Measurements from ENCODE around the gene GANC.
"Not testable (repeated sequence)": the region's sequence is repeated elsewhere in the genome, so short reads cannot be mapped to it uniquely, and the experiment has no call there.

Gene GANC, protein sequence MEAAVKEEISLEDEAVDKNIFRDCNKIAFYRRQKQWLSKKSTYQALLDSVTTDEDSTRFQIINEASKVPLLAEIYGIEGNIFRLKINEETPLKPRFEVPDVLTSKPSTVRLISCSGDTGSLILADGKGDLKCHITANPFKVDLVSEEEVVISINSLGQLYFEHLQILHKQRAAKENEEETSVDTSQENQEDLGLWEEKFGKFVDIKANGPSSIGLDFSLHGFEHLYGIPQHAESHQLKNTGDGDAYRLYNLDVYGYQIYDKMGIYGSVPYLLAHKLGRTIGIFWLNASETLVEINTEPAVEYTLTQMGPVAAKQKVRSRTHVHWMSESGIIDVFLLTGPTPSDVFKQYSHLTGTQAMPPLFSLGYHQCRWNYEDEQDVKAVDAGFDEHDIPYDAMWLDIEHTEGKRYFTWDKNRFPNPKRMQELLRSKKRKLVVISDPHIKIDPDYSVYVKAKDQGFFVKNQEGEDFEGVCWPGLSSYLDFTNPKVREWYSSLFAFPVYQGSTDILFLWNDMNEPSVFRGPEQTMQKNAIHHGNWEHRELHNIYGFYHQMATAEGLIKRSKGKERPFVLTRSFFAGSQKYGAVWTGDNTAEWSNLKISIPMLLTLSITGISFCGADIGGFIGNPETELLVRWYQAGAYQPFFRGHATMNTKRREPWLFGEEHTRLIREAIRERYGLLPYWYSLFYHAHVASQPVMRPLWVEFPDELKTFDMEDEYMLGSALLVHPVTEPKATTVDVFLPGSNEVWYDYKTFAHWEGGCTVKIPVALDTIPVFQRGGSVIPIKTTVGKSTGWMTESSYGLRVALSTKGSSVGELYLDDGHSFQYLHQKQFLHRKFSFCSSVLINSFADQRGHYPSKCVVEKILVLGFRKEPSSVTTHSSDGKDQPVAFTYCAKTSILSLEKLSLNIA (N-terminal part only)

GRCh38 chr15:42272939-42273899, at the start of gene GANC, which contains the start of gene TMEM87A:
GANC (plus strand) TSS chr15:42273201; CDS start chr15:42274482, 1,281 bp downstream.
TMEM87A (minus strand) TSS chr15:42273433; CDS start chr15:42273398, 35 bp downstream.
- no peaks in the 10 kb centered on the region for H3K36me3 ChIP-seq (ENCODE audit: insufficient read depth, low read length)
- H2AFZ ChIP-seq (ENCODE audit: low read length): peak within 1 kb of the TSS; percentile 85
- no peaks in the 10 kb centered on the region for H3K27me3 ChIP-seq (ENCODE audit: insufficient read depth, low read length, poor library complexity, severe bottlenecking)
- peak within 1 kb of the TSS; percentile 92 for H3K9ac ChIP-seq (ENCODE audit: low read depth, low read length, poor library complexity, severe bottlenecking)
- peak within 1 kb of the TSS; percentile 90 for H3K4me2 ChIP-seq (ENCODE audit: low read depth, low read length, poor library complexity, severe bottlenecking)
- H3F3A ChIP-seq (ENCODE audit: low read depth): no peaks in the 10 kb centered on the region
- H3K9me2 ChIP-seq (replicated peaks; ENCODE audit: low read depth, low read length): no peaks in the 10 kb centered on the region
- TF ChIP-seq EZH2phosphoT487 (IDR thresholded peaks at IDR 0.05; ENCODE audit: borderline replicate concordance): no peak
- TF ChIP-seq, protein P1, sequence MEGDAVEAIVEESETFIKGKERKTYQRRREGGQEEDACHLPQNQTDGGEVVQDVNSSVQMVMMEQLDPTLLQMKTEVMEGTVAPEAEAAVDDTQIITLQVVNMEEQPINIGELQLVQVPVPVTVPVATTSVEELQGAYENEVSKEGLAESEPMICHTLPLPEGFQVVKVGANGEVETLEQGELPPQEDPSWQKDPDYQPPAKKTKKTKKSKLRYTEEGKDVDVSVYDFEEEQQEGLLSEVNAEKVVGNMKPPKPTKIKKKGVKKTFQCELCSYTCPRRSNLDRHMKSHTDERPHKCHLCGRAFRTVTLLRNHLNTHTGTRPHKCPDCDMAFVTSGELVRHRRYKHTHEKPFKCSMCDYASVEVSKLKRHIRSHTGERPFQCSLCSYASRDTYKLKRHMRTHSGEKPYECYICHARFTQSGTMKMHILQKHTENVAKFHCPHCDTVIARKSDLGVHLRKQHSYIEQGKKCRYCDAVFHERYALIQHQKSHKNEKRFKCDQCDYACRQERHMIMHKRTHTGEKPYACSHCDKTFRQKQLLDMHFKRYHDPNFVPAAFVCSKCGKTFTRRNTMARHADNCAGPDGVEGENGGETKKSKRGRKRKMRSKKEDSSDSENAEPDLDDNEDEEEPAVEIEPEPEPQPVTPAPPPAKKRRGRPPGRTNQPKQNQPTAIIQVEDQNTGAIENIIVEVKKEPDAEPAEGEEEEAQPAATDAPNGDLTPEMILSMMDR (conservative IDR thresholded peaks at IDR 0.05; ENCODE audit: low read length): no peak
- H3K4me1 ChIP-seq (ENCODE audit: insufficient read depth, low read length, poor library complexity, severe bottlenecking): peaks cover 54% of the 10 kb centered on the region
- peaks cover 30% of the 10 kb centered on the region for H4K20me1 ChIP-seq (ENCODE audit: insufficient read depth, low read length, poor library complexity, severe bottlenecking)
- no peaks in the 10 kb centered on the region for H3K9me3 ChIP-seq (ENCODE audit: insufficient read depth, low read depth, low read length)
- H3K4me3 ChIP-seq (ENCODE audit: low read length, poor library complexity, severe bottlenecking): peak within 1 kb of the TSS; percentile 88
- peaks cover 59% of the 10 kb centered on the region for H3K79me2 ChIP-seq (ENCODE audit: insufficient read depth, low read length)

GRCh38 chr15:42226648-42227047, 46.4 kb upstream of the GANC start:
- H3K27me3 ChIP-seq (ENCODE audit: insufficient read depth, low read length, poor library complexity, severe bottlenecking): no peaks in the 10 kb centered on the region
- H3K79me2 ChIP-seq (ENCODE audit: insufficient read depth, low read length): no peaks in the 10 kb centered on the region
- H3K4me2 ChIP-seq (ENCODE audit: low read depth, low read length, poor library complexity, severe bottlenecking): no peak overlapping the region
- peaks cover 75% of the 10 kb centered on the region for H3K36me3 ChIP-seq (ENCODE audit: insufficient read depth, low read length)
- H3F3A ChIP-seq (ENCODE audit: low read depth): no peaks in the 10 kb centered on the region
- no peak overlapping the region for H3K9ac ChIP-seq (ENCODE audit: low read depth, low read length, poor library complexity, severe bottlenecking)
- H3K4me1 ChIP-seq (ENCODE audit: insufficient read depth, low read length, poor library complexity, severe bottlenecking): no peaks in the 10 kb centered on the region
- no peak overlapping the region for H2AFZ ChIP-seq (ENCODE audit: low read length)
- no peaks in the 10 kb centered on the region for H3K9me2 ChIP-seq (replicated peaks; ENCODE audit: low read depth, low read length)
- H3K9me3 ChIP-seq (ENCODE audit: insufficient read depth, low read depth, low read length): no peaks in the 10 kb centered on the region
- H3K4me3 ChIP-seq (ENCODE audit: low read length, poor library complexity, severe bottlenecking): no peak overlapping the region
- TF ChIP-seq, protein P1 (conservative IDR thresholded peaks at IDR 0.05; ENCODE audit: low read length): no peak
- no peak for TF ChIP-seq EZH2phosphoT487 (IDR thresholded peaks at IDR 0.05; ENCODE audit: borderline replicate concordance)
- H4K20me1 ChIP-seq (ENCODE audit: insufficient read depth, low read length, poor library complexity, severe bottlenecking): no peaks in the 10 kb centered on the region

DNA sequence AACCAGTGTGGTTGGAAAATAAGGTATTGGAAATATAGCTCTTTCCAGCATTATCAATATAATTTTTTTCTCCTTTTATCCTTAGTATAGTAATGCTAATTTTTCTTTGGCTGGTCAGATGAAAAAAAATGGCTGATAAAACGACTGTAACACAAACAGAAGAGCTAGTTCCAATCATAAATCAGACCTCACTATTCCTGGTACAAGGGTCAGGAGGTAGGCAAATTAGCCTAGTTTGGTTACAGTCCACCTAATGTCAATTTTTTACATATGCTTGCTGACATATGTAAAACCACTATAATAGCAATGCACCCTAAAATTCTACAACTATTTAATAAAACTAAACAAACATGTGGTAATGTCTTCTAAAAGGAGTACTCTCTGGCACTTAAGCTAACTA, 45.0 kb upstream of the GANC start:
- Histone ChIP-seq H3K79me2 (ENCODE audit: insufficient read depth, low read length) (no peaks in the 10 kb centered on the region), H3K27me3 (ENCODE audit: insufficient read depth, low read length, poor library complexity, severe bottlenecking) (no peaks in the 10 kb centered on the region), H3K9me3 (ENCODE audit: insufficient read depth, low read depth, low read length) (no peaks in the 10 kb centered on the region), H4K20me1 (ENCODE audit: insufficient read depth, low read length, poor library complexity, severe bottlenecking) (no peaks in the 10 kb centered on the region), H3K9me2 (replicated peaks; ENCODE audit: low read depth, low read length) (no peaks in the 10 kb centered on the region), H3K9ac (ENCODE audit: low read depth, low read length, poor library complexity, severe bottlenecking) (no peak overlapping the region), H3K4me1 (ENCODE audit: insufficient read depth, low read length, poor library complexity, severe bottlenecking) (no peaks in the 10 kb centered on the region), H3K4me3 (ENCODE audit: low read length, poor library complexity, severe bottlenecking) (no peak overlapping the region), H3F3A (ENCODE audit: low read depth) (no peaks in the 10 kb centered on the region), H3K36me3 (ENCODE audit: insufficient read depth, low read length) (peaks cover 87% of the 10 kb centered on the region), H3K4me2 (ENCODE audit: low read depth, low read length, poor library complexity, severe bottlenecking) (no peak overlapping the region), H2AFZ (ENCODE audit: low read length) (no peak overlapping the region)
- no peak for TF ChIP-seq EZH2phosphoT487 (IDR thresholded peaks at IDR 0.05; ENCODE audit: borderline replicate concordance)
- TF ChIP-seq, protein P1 (conservative IDR thresholded peaks at IDR 0.05; ENCODE audit: low read length): no peak

- H3K9me3 ChIP-seq (ENCODE audit: insufficient read depth, low read depth, low read length); H3K9ac ChIP-seq (ENCODE audit: low read depth, low read length, poor library complexity, severe bottlenecking); H3K4me2 ChIP-seq (ENCODE audit: low read depth, low read length, poor library complexity, severe bottlenecking); H3F3A ChIP-seq (ENCODE audit: low read depth); H3K4me3 ChIP-seq (ENCODE audit: low read length, poor library complexity, severe bottlenecking); H3K27me3 ChIP-seq (ENCODE audit: insufficient read depth, low read length, poor library complexity, severe bottlenecking); H2AFZ ChIP-seq (ENCODE audit: low read length); H3K9me2 ChIP-seq (replicated peaks; ENCODE audit: low read depth, low read length); H4K20me1 ChIP-seq (ENCODE audit: insufficient read depth, low read length, poor library complexity, severe bottlenecking); H3K4me1 ChIP-seq (ENCODE audit: insufficient read depth, low read length, poor library complexity, severe bottlenecking); H3K79me2 ChIP-seq (ENCODE audit: insufficient read depth, low read length): not testable (repeated sequence)
- peaks cover 90% of the 10 kb centered on the region for H3K36me3 ChIP-seq (ENCODE audit: insufficient read depth, low read length)
Measured at GRCh38 chr15:42228981-42229380, 44.0 kb upstream of the GANC start.
